GM12865 (cell line): Measurements from ENCODE around the gene BCAM.

Source experiments
- DNase-seq: peaks from one replicate; pipeline ENCODE4 v3.0.0; 2010; ENCODE audit warnings: low read depth
- H3K4me3 ChIP-seq: 2 replicates; pipeline ENCODE4 v1.5.1; 2011; ENCODE audit warnings: mild to moderate bottlenecking, low read depth, low read length, control low read depth
- TF ChIP-seq, protein P1 (sequence below): IDR thresholded peaks from 2 replicates; pipeline ENCODE4 v1.5.1; 2011; ENCODE audit warnings: low read length, control low read depth, low read depth, inconsistent platforms; ENCODE audit not compliant: insufficient read depth; ENCODE audit errors: missing control alignments

The BCAM gene

DNA sequence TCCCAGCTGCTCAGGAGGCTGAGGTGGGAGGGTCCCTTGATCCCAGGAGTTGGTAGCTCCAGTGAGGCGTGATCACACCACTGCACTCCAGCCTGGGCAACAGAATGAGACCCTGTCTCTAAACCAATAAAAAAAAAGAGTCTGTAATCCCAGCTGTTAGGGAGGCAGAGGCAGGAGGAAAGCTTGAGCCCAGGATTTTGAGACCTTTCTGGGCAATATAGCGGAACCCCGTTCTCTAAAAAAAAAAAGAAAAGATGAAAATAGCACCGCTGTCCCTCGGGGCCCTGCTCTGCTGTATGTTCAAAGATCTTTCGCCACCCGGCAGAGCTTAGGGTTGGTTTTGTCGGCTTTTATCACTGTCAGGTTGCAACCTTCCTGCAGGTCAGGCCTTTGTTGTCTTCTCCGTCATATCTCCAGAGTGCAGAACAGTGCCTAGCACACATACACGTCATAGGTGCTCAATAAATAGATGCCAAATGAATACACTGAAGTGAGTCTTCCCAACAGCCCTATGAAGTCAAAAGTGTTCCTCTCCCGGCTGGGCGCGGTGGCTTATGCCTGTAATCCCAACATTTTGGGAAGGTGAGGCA is 13.4 kb upstream of the BCAM start:
- TF ChIP-seq, protein P1, sequence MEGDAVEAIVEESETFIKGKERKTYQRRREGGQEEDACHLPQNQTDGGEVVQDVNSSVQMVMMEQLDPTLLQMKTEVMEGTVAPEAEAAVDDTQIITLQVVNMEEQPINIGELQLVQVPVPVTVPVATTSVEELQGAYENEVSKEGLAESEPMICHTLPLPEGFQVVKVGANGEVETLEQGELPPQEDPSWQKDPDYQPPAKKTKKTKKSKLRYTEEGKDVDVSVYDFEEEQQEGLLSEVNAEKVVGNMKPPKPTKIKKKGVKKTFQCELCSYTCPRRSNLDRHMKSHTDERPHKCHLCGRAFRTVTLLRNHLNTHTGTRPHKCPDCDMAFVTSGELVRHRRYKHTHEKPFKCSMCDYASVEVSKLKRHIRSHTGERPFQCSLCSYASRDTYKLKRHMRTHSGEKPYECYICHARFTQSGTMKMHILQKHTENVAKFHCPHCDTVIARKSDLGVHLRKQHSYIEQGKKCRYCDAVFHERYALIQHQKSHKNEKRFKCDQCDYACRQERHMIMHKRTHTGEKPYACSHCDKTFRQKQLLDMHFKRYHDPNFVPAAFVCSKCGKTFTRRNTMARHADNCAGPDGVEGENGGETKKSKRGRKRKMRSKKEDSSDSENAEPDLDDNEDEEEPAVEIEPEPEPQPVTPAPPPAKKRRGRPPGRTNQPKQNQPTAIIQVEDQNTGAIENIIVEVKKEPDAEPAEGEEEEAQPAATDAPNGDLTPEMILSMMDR: no peak
- no peak overlapping the region for H3K4me3 ChIP-seq
- DNase-seq: no peak

DNA sequence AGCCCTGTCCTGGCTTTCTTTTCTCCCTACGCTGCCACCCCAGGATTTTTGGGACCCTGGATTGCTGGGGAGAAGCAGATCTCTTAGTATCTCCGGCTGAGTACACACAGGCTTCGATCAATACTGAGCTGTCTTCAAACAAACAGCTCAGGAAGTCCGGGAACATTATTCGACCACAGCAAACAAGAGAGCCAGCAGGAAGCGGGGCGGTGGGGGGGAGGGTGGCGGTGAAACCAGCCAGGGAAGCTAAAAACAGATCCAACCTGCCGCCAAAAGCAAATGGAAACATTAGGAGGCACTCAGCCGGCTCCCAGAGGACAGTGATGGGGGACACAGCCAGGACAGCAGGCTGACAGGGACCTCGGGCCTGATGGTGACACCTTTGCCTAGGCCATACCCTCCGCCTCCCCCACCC is 12.2 kb upstream of the BCAM start:
- TF ChIP-seq, protein P1: no peak
- no peak overlapping the region for H3K4me3 ChIP-seq
- peak; percentile 49 for DNase-seq

DNA sequence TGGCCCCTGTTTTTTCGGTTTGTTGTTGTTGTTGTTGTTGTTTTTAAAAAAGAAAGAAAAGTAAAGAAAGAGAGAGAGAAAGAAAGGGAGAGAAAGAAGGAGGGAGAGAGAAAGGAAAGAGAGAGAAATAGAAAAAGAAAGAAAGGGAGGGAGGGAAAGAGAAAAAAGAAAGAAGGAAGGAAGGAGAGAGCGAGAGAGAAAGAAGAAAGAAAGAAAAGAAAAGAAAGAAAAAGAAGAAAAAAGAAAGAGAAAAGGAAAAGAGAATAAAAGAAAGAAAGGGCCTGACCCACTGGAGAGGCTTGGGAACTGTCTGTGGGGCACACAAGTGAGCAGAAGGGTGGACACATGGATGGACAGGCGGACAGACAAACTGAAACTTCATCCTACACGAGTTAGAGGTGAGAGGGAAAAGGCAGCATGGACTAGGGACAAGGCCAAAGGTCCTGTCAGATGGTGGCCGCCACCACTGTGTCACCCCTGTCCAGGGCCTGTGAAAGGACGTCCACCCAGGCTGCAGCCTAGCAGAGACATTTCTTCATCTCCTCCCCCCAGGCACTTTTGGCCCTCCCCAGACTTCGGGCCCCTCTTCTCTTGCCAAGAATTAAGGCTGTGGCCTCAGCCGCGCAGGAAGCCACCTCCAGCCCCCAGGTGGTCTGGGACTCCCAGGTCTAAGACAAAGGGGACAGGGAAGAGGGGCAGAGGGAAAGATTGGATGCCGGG is 9.1 kb upstream of the BCAM start:
- TF ChIP-seq, protein P1: no peak
- H3K4me3 ChIP-seq: no peak overlapping the region
- no peak for DNase-seq

DNA sequence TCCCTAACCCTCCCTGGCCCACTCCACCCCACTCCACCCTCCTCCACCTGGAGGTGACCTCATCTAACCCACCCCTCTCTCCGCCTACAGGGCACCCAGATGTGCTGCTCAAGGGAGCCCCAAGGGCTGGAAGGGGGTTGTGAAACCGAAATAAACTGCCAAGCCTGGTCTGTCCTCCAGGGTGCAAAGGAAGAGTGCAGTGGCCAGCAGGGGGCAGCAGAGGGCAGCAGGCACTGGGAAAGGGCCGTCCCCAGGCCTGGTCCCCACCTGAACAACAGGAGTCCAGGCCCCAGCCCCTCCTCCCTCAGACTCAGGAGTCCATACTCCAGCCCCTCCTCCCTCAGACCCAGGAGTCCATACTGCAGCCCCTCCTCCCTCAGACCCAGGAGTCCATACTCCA is 8.4 kb upstream of the BCAM start:
- DNase-seq: peak; percentile 88
- H3K4me3 ChIP-seq: no peak overlapping the region
- TF ChIP-seq, protein P1: peak; percentile 99

DNA sequence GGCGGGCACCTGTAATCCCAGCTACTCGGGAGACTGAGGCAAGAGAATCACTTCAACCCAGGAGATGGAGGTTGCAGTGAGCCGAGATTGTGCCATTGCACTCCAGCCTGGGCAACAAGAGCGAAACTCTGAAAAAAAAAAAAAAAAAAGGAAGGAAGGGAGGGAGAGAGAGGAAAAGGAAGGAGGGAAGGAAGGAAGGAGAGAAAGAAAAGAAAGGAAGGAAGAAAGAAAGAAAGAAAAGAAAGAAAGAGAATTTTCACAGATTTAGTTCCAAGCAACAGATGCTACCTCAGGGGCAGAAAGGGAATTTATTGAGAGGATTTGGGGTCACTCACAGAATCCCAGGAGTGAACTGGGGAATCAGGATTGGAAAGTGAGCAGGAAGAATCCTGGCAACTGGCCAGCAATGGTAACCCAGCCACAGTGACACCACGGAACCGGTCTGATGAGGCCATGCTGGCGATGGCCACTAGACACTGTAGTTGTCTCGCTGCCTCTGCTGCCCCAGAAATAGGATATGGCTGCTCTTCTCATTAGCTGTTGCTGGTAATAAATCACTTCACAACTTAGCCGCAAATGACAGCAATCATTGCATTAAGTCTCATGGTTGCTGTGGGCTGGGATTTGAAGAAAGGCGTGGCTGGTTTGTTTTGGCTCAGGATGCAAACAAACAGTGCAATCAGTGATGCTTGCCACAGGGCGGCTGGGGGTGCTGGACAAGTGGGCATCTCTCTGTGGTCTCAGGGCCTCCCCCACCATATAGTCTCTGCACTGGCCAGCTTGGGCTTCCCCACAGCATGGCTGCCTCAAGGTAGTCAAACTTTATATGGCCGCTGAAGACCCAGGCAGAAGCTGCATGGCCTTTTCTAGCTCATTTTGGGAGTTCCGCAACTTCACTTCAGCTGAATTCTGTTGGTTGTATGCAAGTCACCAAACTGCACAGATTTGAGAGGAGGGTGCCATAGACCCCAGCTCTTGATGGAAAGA is 5.2 kb upstream of the BCAM start:
- no peak for DNase-seq
- TF ChIP-seq, protein P1: no peak

DNA sequence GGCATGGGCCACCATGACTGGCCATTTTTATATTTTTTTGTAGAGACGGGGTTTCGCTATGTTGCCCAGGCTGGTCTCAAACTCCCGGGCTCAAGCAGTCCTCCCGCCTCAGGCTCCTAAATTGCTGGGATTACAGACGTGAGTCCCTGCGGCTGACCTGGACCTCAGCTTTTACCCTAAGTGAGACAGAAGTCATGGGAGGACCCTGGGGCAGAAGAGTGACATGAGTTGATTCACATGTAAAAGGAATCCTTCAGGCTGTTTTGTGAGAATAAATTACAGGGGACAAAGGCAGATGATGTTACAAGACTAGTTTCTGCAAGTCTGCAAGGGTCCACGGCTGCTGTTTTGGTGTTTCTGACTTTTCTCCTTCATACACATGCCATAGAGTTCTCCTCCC is 2.6 kb upstream of the BCAM start:
- TF ChIP-seq, protein P1: no peak
- H3K4me3 ChIP-seq: no peak overlapping the region
- no peak for DNase-seq

More for the DNA sequence above, 5.2 kb upstream of the BCAM start:
- no peak overlapping the region for H3K4me3 ChIP-seq
